Stimulated activated naive CD8-positive, alpha-beta T cell treated with anti-CD3 and anti-CD28 coated beads, Interleukin-15, Interleukin-2, amounts not matched to agents 100 ng/mL and 50 ng/mL, for 24 hours (primary cell): ENCODE results near the gene PUS7.
A peak's percentile ranks its signal among the peaks of the same experiment; 100 is the strongest.
"Not testable (repeated sequence)": the region's sequence is repeated elsewhere in the genome, so short reads cannot be mapped to it uniquely, and the experiment has no call there.

Experiments used
- H3K27ac Mint-ChIP-seq: one replicate; pipeline ENCODE4 v1.8.0; 2021; ENCODE audit warnings: mild to moderate bottlenecking, mixed read lengths
- H3K27me3 Mint-ChIP-seq: one replicate; pipeline ENCODE4 v1.8.0; 2021; ENCODE audit warnings: mixed read lengths
- H3K36me3 Mint-ChIP-seq: one replicate; pipeline ENCODE4 v1.8.0; 2021; ENCODE audit warnings: low read depth, mixed read lengths
- H3K4me1 Mint-ChIP-seq: one replicate; pipeline ENCODE4 v1.8.0; 2021; ENCODE audit warnings: low read depth, mixed read lengths
- H3K4me3 Mint-ChIP-seq: one replicate; pipeline ENCODE4 v1.8.0; 2021; ENCODE audit warnings: mild to moderate bottlenecking, mixed read lengths
- H3K9me3 Mint-ChIP-seq: one replicate; pipeline ENCODE4 v1.8.0; 2021; ENCODE audit warnings: mixed read lengths

Gene PUS7

DNA sequence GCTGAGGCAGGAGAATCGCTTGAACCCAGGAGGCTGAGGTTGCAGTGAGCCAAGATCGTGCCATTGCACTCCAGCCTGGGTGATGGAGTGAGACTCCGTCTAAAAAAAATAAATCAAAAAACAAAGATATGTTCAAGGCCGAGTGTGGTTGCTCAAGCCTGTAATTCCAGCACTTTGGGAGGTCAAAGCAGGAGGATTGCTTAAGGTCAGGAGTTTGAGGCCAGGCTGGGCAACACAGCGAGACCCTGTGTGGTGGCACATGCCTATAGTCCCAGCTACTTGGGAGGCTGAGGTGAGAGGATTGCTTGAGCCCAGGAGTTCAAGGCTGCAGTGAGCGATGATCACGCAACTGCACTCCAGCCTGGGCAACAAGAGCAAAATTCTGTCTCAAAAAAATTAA is 1.5 kb downstream of the PUS7 start:
- H3K36me3 Mint-ChIP-seq: peaks cover 29% of the 10 kb centered on the region
- H3K4me1 Mint-ChIP-seq: peaks cover 23% of the 10 kb centered on the region
- not testable (repeated sequence) for H3K27me3 Mint-ChIP-seq, H3K9me3 Mint-ChIP-seq, H3K27ac Mint-ChIP-seq
- H3K4me3 Mint-ChIP-seq: peak overlapping the region; percentile 97

DNA sequence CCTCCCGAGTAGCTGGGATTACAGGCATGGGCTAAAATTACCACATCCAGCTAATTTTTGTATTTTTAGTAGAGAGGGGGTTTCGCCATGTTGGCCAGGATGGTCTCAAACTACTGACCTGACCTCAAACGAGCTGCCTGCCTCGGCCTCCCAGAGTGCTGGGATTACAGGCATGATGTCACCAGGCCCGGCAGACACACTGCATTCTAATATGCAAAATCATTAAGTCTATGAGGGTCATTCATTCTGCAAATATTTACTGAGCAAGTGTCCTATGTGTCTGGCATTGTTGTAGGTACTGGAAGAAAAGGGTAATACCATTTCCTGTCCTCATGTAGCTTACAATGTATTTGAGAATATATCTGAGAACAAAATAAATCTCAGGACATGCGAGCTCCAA is 2.7 kb downstream of the PUS7 start:
- Mint-ChIP-seq H3K4me3 (peak overlapping the region; percentile 71), H3K9me3 (no peaks in the 10 kb centered on the region), H3K36me3 (peaks cover 29% of the 10 kb centered on the region), H3K4me1 (peaks cover 33% of the 10 kb centered on the region), H3K27ac (no peak overlapping the region), H3K27me3 (no peaks in the 10 kb centered on the region)

DNA sequence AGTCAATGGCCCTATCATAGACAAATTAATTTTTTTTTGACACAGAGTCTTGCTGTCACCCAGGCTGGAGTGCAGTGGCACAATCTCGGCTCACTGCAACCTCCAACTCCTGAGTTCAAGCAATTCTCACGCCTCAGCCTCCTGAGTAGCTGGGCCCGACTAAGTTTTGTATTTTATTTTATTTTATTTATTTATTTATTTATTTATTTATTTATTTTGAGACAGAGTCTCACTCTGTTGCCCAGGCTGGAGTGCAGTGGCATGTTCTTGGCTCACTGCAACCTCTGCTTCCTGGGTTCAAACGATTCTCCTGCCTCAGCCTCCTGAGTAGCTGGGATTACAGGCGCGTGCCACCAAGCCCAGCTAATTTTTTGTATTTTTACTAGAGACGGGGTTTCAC is 6.5 kb downstream of the PUS7 start:
- H3K36me3 Mint-ChIP-seq: peaks cover 43% of the 10 kb centered on the region
- not testable (repeated sequence) for H3K4me3 Mint-ChIP-seq, H3K27me3 Mint-ChIP-seq, H3K9me3 Mint-ChIP-seq, H3K27ac Mint-ChIP-seq
- peaks cover 43% of the 10 kb centered on the region for H3K4me1 Mint-ChIP-seq

DNA sequence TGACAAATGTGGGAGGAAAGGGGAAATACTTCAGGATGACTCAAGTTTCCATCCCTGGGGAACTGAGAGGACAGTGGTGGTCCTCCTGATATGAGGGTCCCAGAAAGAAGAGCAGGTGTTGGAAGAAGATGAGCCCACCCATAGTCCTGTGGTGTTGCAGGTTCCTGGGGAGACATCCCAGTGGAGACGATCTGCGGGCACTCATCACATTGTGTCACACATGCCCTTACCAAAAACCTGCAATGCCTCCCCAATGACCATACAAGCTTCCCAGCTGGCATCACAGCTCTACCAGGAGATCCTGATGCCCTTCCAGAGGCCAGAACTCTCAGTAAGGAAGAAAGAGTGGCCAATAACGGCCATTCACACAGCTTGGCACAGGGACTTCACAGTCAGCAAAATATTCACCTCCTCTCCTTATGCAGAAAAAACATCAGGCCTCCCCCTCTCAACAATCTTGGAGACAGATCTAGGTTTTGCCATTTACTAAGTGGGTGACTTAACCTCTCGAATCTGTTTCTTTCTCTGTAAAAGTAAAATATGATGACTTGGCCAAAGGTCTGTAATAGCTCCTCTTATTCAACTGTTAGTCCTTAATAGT is 9.0 kb downstream of the PUS7 start:
- Mint-ChIP-seq H3K27me3 (no peaks in the 10 kb centered on the region), H3K36me3 (peaks cover 41% of the 10 kb centered on the region), H3K9me3 (no peaks in the 10 kb centered on the region)

DNA sequence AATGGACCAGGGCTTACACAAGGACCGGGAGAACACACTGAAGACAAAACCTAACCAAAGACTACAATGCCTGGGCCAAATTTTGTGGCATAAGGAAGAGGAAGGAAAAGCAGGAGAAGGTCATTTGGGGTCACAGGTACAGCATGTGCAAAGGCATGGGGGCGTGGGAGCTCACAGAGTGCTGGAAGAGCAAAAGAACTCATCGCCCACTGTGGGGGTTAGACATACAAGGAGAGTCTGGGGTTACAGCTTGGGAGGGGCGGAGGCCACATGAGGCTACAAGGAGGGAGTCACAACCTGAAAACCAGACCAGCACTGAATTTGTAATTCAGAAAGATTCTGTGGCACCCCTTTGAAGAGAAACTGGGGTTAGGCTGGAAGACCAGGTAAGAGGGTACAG is 9.7 kb downstream of the PUS7 start:
- peaks cover 37% of the 10 kb centered on the region for H3K4me1 Mint-ChIP-seq
- peak overlapping the region; percentile 71 for H3K27ac Mint-ChIP-seq
- peaks cover 39% of the 10 kb centered on the region for H3K36me3 Mint-ChIP-seq
- H3K9me3 Mint-ChIP-seq: no peaks in the 10 kb centered on the region
- H3K27me3 Mint-ChIP-seq: no peaks in the 10 kb centered on the region
- H3K4me3 Mint-ChIP-seq: peak overlapping the region; percentile 6

More for the DNA sequence above, 9.0 kb downstream of the PUS7 start:
- H3K4me3 Mint-ChIP-seq: peak overlapping the region; percentile 6
- peaks cover 37% of the 10 kb centered on the region for H3K4me1 Mint-ChIP-seq
- H3K27ac Mint-ChIP-seq: peak overlapping the region; percentile 71

DNA sequence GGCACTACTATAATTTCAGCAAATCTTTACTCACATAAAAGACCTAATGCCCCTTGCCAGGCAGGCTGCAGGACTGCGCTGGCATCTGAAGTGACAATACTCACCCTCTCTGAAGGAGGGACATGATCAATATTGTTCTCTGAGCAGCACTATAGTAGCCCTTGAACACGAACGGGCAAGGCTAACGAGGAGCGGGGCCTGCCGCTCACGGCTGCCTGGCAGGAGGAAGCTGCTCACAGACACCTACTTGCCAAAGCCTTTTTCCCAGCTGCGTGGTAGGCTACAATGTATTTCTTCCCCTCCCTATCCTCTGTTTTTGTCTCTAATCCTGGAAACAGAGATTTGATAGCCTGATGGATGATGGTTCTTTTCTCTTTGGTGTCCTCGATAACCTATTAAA is 19.9 kb downstream of the PUS7 start:
- Mint-ChIP-seq H3K4me1 (no peaks in the 10 kb centered on the region), H3K9me3 (no peaks in the 10 kb centered on the region), H3K27ac (no peak overlapping the region), H3K27me3 (no peaks in the 10 kb centered on the region), H3K36me3 (peaks cover 69% of the 10 kb centered on the region), H3K4me3 (no peak overlapping the region)

DNA sequence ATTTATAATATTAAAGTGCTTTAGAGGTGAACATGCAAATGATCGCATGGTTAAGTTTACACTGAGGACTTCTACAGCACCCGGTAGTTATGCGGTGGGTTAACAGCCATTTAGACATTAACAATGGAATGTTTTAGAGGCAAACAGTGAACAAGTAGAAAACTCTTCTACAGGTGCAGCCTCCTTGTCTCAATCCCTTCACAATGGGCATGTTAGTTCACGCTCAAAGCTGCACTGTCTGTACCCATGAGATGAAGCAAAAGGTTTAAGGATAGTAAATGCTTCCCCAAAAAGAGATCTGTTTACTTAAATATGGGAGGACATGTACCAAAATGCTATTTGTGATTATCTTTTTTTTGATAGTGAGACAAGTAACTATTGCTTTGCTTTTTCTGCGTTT is 25.1 kb downstream of the PUS7 start:
- H3K4me3 Mint-ChIP-seq: no peak overlapping the region
- H3K9me3 Mint-ChIP-seq: no peaks in the 10 kb centered on the region
- no peak overlapping the region for H3K27ac Mint-ChIP-seq
- H3K36me3 Mint-ChIP-seq: peaks cover 47% of the 10 kb centered on the region
- no peaks in the 10 kb centered on the region for H3K27me3 Mint-ChIP-seq
- no peaks in the 10 kb centered on the region for H3K4me1 Mint-ChIP-seq

DNA sequence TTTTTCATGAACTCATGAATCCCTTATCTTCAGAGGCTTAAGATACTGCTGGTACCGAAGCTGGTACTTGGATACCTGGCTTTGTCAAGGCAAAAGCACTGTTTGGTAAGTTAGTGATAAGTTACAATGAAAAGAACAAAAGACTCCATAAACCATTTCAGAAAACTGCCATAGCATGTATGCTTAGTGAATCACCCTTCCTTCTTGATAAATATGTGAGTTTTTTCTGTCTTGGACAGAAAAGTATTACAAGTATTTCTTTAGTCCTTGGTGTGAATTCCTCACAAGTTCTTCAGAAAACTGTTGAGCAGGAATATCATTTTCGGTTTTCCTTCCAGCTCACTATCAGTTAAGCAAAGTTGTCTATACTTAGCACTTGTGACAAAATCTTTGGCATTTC is 25.6 kb downstream of the PUS7 start:
- Mint-ChIP-seq H3K27ac (no peak overlapping the region), H3K4me1 (no peaks in the 10 kb centered on the region), H3K9me3 (no peaks in the 10 kb centered on the region), H3K4me3 (no peak overlapping the region), H3K27me3 (no peaks in the 10 kb centered on the region), H3K36me3 (peaks cover 45% of the 10 kb centered on the region)

DNA sequence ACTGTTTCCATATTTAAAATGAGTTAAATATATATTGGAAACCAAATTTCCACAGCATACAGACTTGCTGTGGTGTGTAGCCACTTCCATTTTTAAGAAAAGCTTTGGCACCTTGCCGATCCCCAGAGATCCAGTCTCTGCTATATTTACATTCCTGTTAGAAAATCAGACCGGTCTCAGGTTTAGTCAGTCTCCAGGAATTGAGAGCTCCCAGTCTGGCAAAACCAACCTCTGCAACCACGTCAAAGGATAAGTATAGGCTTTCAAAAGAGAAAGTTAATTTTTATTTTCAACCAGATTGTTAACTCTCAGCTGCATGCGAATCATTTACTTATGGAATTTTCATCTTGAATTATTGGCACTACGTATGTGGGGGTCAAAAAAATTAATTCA is 28.2 kb downstream of the PUS7 start:
- no peaks in the 10 kb centered on the region for H3K27me3 Mint-ChIP-seq
- H3K4me3 Mint-ChIP-seq: no peak overlapping the region
- H3K36me3 Mint-ChIP-seq: peaks cover 39% of the 10 kb centered on the region
- H3K4me1 Mint-ChIP-seq: no peaks in the 10 kb centered on the region
- H3K9me3 Mint-ChIP-seq: no peaks in the 10 kb centered on the region
- no peak overlapping the region for H3K27ac Mint-ChIP-seq

DNA sequence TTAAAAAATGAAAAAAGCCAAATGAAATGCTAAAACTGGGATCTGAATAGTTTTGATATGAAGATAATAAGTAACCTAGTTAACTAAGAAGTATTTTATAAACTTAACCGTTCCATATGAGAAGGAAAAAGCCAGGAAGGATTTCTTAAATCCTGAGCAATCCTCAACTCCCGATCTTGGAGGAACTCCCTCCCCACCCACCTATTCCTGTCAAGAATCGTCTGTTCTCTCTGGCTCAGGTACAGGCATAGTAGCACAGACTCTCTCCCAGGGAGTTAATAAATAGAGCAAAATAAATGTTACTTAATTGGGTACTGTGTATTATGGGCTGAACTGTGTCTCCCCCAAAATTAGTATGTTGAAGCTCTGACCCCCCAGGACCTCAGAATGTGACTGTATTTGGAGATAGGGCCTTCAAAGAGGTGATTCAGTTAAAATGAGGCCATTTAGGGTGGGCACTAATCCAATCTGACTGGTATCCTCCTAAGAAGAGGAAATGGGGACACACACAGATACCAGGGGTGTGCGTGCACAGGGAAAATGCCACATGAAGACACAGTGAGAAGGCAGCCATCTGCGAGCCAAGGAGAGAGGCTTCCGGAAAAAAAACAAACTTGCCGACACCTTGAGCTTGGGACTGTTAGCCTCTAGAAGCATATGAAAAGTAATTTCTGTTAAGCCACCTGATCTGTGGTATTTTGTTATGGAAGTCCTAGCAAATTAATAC is 28.7 kb downstream of the PUS7 start:
- H3K27me3 Mint-ChIP-seq: no peaks in the 10 kb centered on the region
- no peaks in the 10 kb centered on the region for H3K4me1 Mint-ChIP-seq
- no peak overlapping the region for H3K4me3 Mint-ChIP-seq
- H3K27ac Mint-ChIP-seq: no peak overlapping the region
- H3K9me3 Mint-ChIP-seq: no peaks in the 10 kb centered on the region
- H3K36me3 Mint-ChIP-seq: peaks cover 39% of the 10 kb centered on the region

DNA sequence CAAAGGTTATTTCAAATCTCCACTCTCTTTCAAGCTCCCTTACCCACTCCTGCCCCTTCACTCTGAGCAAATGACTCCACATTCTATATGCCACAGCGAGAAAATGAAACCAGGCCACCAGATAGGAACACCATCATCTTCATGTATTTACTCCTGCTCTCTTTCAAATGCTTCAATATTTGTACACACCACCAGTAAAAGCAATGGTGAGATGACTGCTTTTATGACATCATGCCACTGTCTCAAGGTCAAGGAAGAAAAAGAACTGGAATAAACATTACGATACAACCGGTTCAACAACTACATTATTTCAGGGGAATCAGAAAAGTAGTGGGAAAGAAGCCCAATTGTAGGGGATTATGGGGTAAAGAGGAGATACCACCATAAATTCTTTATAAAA is 32.7 kb downstream of the PUS7 start:
- H3K9me3 Mint-ChIP-seq: no peaks in the 10 kb centered on the region
- H3K4me3 Mint-ChIP-seq: no peak overlapping the region
- H3K27ac Mint-ChIP-seq: peak overlapping the region; percentile 8
- peaks cover 59% of the 10 kb centered on the region for H3K36me3 Mint-ChIP-seq
- H3K27me3 Mint-ChIP-seq: no peaks in the 10 kb centered on the region
- no peaks in the 10 kb centered on the region for H3K4me1 Mint-ChIP-seq

DNA sequence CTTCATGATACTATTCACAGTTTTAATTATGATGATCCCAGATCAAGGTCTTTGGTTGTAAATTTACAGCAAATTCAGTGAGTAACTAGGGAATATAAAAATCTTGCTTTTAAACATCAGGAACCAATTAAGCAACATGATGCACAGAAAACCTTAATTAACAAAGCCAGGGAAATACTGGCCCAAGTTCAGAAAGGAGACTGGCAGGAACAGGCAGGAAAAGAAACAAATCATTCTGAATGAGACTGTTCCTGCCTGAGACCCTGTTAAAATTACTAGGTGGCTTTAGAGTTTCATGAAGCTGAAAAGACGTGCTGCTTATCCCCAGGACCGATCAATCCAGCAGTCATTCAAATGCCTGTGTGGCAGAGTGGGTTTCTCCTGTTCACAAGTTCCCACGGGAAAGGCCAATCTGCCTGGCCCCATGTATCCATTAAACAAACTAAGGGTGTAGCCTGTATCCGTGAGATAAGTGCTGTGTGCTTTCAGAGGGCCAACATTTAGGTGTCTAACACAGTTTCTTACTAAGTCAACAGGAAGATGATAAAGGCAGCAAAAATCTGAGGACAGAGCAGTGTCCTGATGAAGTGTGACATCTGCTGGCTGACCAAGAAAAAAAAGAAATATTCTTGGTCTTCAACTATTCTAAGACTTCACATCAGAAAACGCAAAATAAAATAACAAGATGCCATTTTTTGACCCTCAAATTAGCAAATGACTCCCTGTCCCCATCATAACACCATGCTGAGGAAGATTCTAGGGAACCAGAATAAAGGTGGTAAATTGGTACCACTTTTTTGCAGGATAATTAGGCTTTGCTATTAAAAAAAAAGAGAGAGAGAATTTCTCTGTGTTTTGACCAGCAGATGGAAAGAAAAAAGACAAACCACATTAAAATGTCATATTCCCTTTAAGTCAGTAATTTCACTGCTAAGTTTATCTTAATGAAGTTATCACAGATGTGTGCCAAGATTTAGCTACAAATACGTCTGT is 34.2 kb downstream of the PUS7 start:
- H3K27ac Mint-ChIP-seq: no peak overlapping the region
- no peaks in the 10 kb centered on the region for H3K27me3 Mint-ChIP-seq
- no peaks in the 10 kb centered on the region for H3K4me1 Mint-ChIP-seq
- H3K36me3 Mint-ChIP-seq: peaks cover 55% of the 10 kb centered on the region
- H3K9me3 Mint-ChIP-seq: no peaks in the 10 kb centered on the region
- H3K4me3 Mint-ChIP-seq: no peak overlapping the region

DNA sequence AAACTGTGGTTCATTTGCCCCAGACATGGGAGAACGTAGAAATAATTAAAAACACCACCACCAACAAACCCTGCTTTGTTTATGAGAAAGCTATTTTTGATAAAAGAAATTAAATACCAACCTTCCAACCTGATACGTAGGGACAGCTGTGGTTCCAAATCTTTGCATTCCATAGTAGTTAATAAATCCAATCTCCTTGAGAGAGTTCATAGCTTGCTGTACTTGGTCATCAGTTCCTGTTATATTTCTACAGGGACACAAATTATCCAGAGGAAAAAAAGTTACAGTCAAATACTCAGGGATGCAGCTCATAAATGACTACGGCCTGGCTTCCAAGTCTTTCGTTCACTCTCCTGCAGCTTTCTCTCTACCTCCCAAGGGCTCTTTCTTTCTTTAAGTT is 41.1 kb downstream of the PUS7 start:
- H3K27me3 Mint-ChIP-seq: no peaks in the 10 kb centered on the region
- no peaks in the 10 kb centered on the region for H3K9me3 Mint-ChIP-seq
- H3K4me3 Mint-ChIP-seq: no peak overlapping the region
- H3K4me1 Mint-ChIP-seq: no peaks in the 10 kb centered on the region
- no peak overlapping the region for H3K27ac Mint-ChIP-seq
- peaks cover 63% of the 10 kb centered on the region for H3K36me3 Mint-ChIP-seq

DNA sequence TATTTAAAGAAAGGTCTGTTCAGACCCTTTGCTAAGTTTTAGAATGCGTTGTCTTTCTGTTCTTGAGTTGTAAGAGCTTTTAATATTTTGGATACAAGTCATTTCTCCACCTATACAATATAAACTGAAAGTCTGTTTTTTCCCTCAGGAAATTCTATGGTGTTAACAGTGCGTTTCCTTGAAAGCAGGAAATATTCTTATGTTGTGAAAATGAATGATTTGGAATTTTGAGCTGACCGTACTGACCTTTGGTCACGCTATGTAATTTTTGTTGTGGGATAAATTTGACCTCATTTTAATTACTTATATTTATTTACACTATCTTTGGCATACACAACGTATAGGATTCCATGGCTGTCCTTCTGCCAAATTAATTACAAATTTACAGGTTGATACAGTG is 43.5 kb downstream of the PUS7 start:
- Mint-ChIP-seq H3K36me3 (peaks cover 56% of the 10 kb centered on the region), H3K27me3 (no peaks in the 10 kb centered on the region), H3K9me3 (no peaks in the 10 kb centered on the region), H3K4me3 (no peak overlapping the region), H3K4me1 (no peaks in the 10 kb centered on the region), H3K27ac (no peak overlapping the region)

DNA sequence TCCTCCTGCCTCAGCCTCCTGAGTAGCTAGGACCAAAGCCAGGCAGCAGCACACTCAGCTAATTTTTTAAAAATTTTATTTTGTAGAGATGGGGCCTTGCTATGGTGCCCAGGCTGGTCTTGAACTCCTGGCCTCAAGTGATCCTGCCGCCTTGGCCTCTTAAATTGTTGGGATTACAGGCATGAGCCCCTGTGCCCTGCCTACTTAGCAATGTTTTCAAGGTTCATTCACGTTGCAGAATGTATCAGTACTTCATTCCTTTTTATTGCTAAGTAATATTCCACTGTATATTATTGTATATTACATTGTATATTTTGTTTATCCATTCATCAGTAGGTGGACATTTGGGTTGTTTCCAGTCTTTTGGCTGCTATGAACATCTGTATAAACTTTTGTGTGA is 44.2 kb downstream of the PUS7 start:
- H3K27me3 Mint-ChIP-seq: no peaks in the 10 kb centered on the region
- no peak overlapping the region for H3K27ac Mint-ChIP-seq
- H3K4me1 Mint-ChIP-seq: no peaks in the 10 kb centered on the region
- no peaks in the 10 kb centered on the region for H3K9me3 Mint-ChIP-seq
- peaks cover 55% of the 10 kb centered on the region for H3K36me3 Mint-ChIP-seq
- no peak overlapping the region for H3K4me3 Mint-ChIP-seq
